Heart left ventricle (tissue), 16 donors: ENCODE measurements around the gene KIF21B. TPM values are rescaled to one million over a fixed set of nuclear protein-coding genes. Genes with fewer than 3 reads are reported as not detected.

Source experiments
- ATAC-seq, 4 donors: fragments of 200-7000 bp; cut with Tn5 transposase; one replicate each; pipeline ENCODE4 v1.9.1; 2020 to 2022; ENCODE audit warnings: moderate library complexity in 4 of 4, mild to moderate bottlenecking in 3 of 4, moderate number of reproducible peaks in 1 of 4
- DNase-seq, 5 donors: peaks; one replicate each; pipeline ENCODE4 v3.0.0-alpha.2; 2020
- H3K27ac ChIP-seq, 12 donors: fragments of 200-600 bp; sonication (generic) in 4 of 12; one replicate each; pipeline versions ENCODE4 v1.5.0 to v1.8.0; 2016 to 2022; ENCODE audit warnings: mild to moderate bottlenecking in 2 of 12
- H3K27me3 ChIP-seq, 9 donors: fragments of 200-600 bp; sonication (generic) in 2 of 9; one replicate each; pipeline versions ENCODE4 v1.5.1 to v1.8.0; 2016 to 2022; ENCODE audit warnings: mild to moderate bottlenecking in 3 of 9
- H3K36me3 ChIP-seq, 9 donors: fragments of 200-600 bp; sonication (generic) in 2 of 9; one replicate each; pipeline versions ENCODE4 v1.5.0 to v1.8.0; 2018 to 2022; ENCODE audit warnings: mild to moderate bottlenecking in 2 of 9
- H3K4me1 ChIP-seq, 12 donors: fragments of 200-600 bp; sonication (generic) in 4 of 12; one replicate each; pipeline versions ENCODE4 v1.5.0 to v1.8.0; 2016 to 2022; ENCODE audit warnings: mild to moderate bottlenecking in 3 of 12
- H3K4me3 ChIP-seq, 12 donors: fragments of 200-600 bp; sonication (generic) in 4 of 12; one replicate each; pipeline versions ENCODE4 v1.5.0 to v1.8.0; 2017 to 2022; ENCODE audit warnings: mild to moderate bottlenecking in 9 of 12, moderate library complexity in 4 of 12
- H3K9me3 ChIP-seq, 12 donors: fragments of 200-600 bp; sonication (generic) in 4 of 12; one replicate each; pipeline versions ENCODE4 v1.5.0 to v1.8.0; 2016 to 2022; ENCODE audit warnings: mild to moderate bottlenecking in 1 of 12
- CTCF ChIP-seq, 12 donors: fragments of 200-600 bp; sonication (generic) in 4 of 12; IDR thresholded peaks; one replicate each; pipeline versions ENCODE4 v1.5.0 to v1.8.0; 2018 to 2022; ENCODE audit warnings: antibody characterized with exemption in 12 of 12, mild to moderate bottlenecking in 5 of 12
- POLR2A ChIP-seq, 2 donors: fragments of 450-650 bp; IDR thresholded peaks; one replicate each; pipeline ENCODE4 v1.6.1; 2017; ENCODE audit warnings: antibody characterized with exemption in 2 of 2, mild to moderate bottlenecking in 2 of 2, moderate library complexity in 2 of 2
- WGBS, 4 donors: extraction: QIAGEN DNeasy Blood & Tissue Kit in 2 of 4; methylation state at CpG; one replicate each; pipeline versions ENCODE4 v1.1.5 to v1.1.7; 2013 to 2018; 5-methylcytosine and 5-hydroxymethylcytosine counted together
- intact Hi-C, 10 donors: fragments of 100-400 bp; cut with DNase I; formaldehyde crosslinking; loops; one replicate each; pipeline versions ENCODE4 v1.11.1 to v1.14.2; 2022
- polyA plus RNA-seq, 2 donors: library from polyadenylated mRNA; stranded (reverse); fragments of 200-250 nt; gene quantifications; one replicate each; pipeline ENCODE4 v1.2.3, GENCODE V29; 2013
- total RNA-seq, 9 donors: library from RNA; depleted of rRNA in 2 of 9; stranded (reverse); fragments of >200 nt in 2 of 9; fragmentation: NEBNext Ultra II Directional in 3 of 9; extraction: Animal tissue kit (Norgen Biotek cat#: 25700) in 3 of 9; gene quantifications; one replicate each; pipeline versions ENCODE4 v1.1.0 to v1.2.4, GENCODE V29; 2016 to 2023
- donor health status: ischemic (EF 13 %, LVEDD 7.1; RV severe dilation, severe dysfunction).
- donor health status: healthy with polysubstance abuse.
- donor health status: DM: no; HTN: yes; CAD: no.
- donor health status: DM: no; HTN: no; CAD: no.
- donor health status: ischemic (EF 25% LVEDD 6.9; RV normal size, moderate dysfunction).
- donor health status: ischemic (EF 25% LVEDD 5.7; RV mildly dilated, moderate dysfunction).
- donor health status: healthy.
- donor health status: DM: yes; HTN: yes; CAD: no.
- donor health status: ischemic (EF 35%, LVEDD 5.7; RV mildly dilated, moderate dysfunction).
- donor health status: nonischemic (EF 11% LVEDD 7.7; RV severe dilation, severe dysfunction).
- donor health status: DM: yes; HTN: yes; CAD: no.
- donor health status: PGD.
- donor health status: ischemic (EF 29% LVEDD 5.4; RV normal size, mild dysfunction).
- donor health status: nonischemic (EF 23%, LVEDD 6.1; RV moderate dilation, normal function).

KIF21B gene
- total and polyA plus RNA-seq, 11 donors = 0.21 to 3.6 (median 0.46) TPM

GRCh38 chr1:201026234-201026633, 2.7 kb upstream of the KIF21B start:
- DNase-seq (no peak), ATAC-seq (no peak)
- Histone ChIP-seq H3K27ac (peak overlapping the region in 1 of 12 donors; percentile 27), H3K36me3 (no peaks in the 10 kb centered on the region), H3K9me3 (no peaks in the 10 kb centered on the region), H3K4me1 (peaks cover 0 to 73% (median 28%) of the 10 kb centered on the region in 12 donors), H3K27me3 (no peaks in the 10 kb centered on the region), H3K4me3 (no peak overlapping the region)
- intact Hi-C loops = loop anchor here in 1 of 10 donors (10.0 kb wide), 1 partner anchor 401 kb away; the partner anchor contains the start of gene KIF14
- TF ChIP-seq CTCF (IDR thresholded peaks at IDR 0.05) = no peak
- TF ChIP-seq POLR2A (IDR thresholded peaks at IDR 0.05) = no peak
- 65 to 86% (median 72%) methylated on average over 3 of the region's 3 CpGs for WGBS, 4 donors

- Histone ChIP-seq H3K9me3 (no peaks in the 10 kb centered on the region), H3K4me3 (no peak overlapping the region), H3K36me3 (no peaks in the 10 kb centered on the region), H3K27ac (no peak overlapping the region), H3K27me3 (no peaks in the 10 kb centered on the region), H3K4me1 (peaks cover 0 to 80% (median 28%) of the 10 kb centered on the region in 12 donors)
- DNase-seq (no peak), ATAC-seq (no peak)
- intact Hi-C loops = loop anchor here in 1 of 10 donors (10.0 kb wide), 1 partner anchor 401 kb away; the partner anchor contains the start of gene KIF14
- WGBS, 4 donors = 76 to 91% (median 80%) methylated on average over 7 of the region's 7 CpGs
- TF ChIP-seq CTCF (IDR thresholded peaks at IDR 0.05) (peak in 2 of 12 donors; percentile 25), POLR2A (IDR thresholded peaks at IDR 0.05) (no peak)
Measured at GRCh38 chr1:201025571-201026002, 2.1 kb upstream of the KIF21B start.

GRCh38 chr1:201024625-201024998, 1.1 kb upstream of the KIF21B start:
- TF ChIP-seq CTCF (IDR thresholded peaks at IDR 0.05) = no peak
- 87 to 100% (median 95%) methylated on average over 2 of the region's 2 CpGs for WGBS, 4 donors
- ATAC-seq (no peak), DNase-seq (no peak)
- no peaks in the 10 kb centered on the region for H3K9me3 ChIP-seq
- no peak overlapping the region for H3K27ac ChIP-seq
- peaks cover 0 to 90% (median 28%) of the 10 kb centered on the region in 12 donors for H3K4me1 ChIP-seq
- intact Hi-C loops = loop anchor here in 1 of 10 donors (10.0 kb wide), 1 partner anchor 400 kb away; the partner anchor contains the start of gene KIF14
- no peaks in the 10 kb centered on the region for H3K36me3 ChIP-seq
- no peak overlapping the region for H3K4me3 ChIP-seq
- H3K27me3 ChIP-seq = no peaks in the 10 kb centered on the region

- WGBS, 4 donors = 54 to 63% (median 61%) methylated on average over 17 of the region's 17 CpGs
- no peak for DNase-seq
- intact Hi-C loops = loop anchor here in 1 of 10 donors (10.0 kb wide), 1 partner anchor 399 kb away; the partner anchor contains the start of gene KIF14
- Histone ChIP-seq H3K9me3 (no peaks in the 10 kb centered on the region), H3K4me3 (peak overlapping the region in 6 of 12 donors; percentile 28 to 75 (median 60)), H3K4me1 (peaks cover 0 to 93% (median 28%) of the 10 kb centered on the region in 12 donors), H3K27ac (no peak overlapping the region), H3K36me3 (no peaks in the 10 kb centered on the region), H3K27me3 (no peaks in the 10 kb centered on the region)
- no peak for ATAC-seq
- TF ChIP-seq CTCF (IDR thresholded peaks at IDR 0.05) = no peak
- TF ChIP-seq POLR2A (IDR thresholded peaks at IDR 0.05) = no peak
Measured at GRCh38 chr1:201023920-201024624, 558 bp upstream of the KIF21B start.
